HG03432 (cell line): ENCODE measurements around the gene HIPK1.
"Not testable (repeated sequence)": the region's sequence is repeated elsewhere in the genome, so short reads cannot be mapped to it uniquely, and the experiment has no call there.

Source experiments
- ATAC-seq: cut with Tn5 transposase; IDR thresholded peaks from one replicate; pipeline ENCODE4 v1.9.1; 2021; ENCODE audit warnings: mild to moderate bottlenecking, moderate library complexity; ENCODE audit not compliant: unreplicated experiment

Gene HIPK1

GRCh38 chr1:113980110-113980509, 51.0 kb downstream of the HIPK1 start:
- no peak for ATAC-seq

- ATAC-seq, result no peak
These were observed 53.1 kb downstream of the HIPK1 start for GRCh38 chr1:113981962-113982931.

GRCh38 chr1:113982949-113983348, 53.8 kb downstream of the HIPK1 start:
- no peak for ATAC-seq

GRCh38 chr1:113983391-113983790, 54.3 kb downstream of the HIPK1 start:
- no peak for ATAC-seq

GRCh38 chr1:113983826-113984225, 54.7 kb downstream of the HIPK1 start:
- no peak for ATAC-seq

- no peak for ATAC-seq
These were observed 55.6 kb downstream of the HIPK1 start for GRCh38 chr1:113984710-113985109.

- ATAC-seq, result no peak
These were observed 57.7 kb downstream of the HIPK1 start for GRCh38 chr1:113986802-113987201.

GRCh38 chr1:113987259-113987658, 58.1 kb downstream of the HIPK1 start:
- no peak for ATAC-seq

- ATAC-seq, result no peak
These were observed 61.4 kb downstream of the HIPK1 start for GRCh38 chr1:113990530-113990929.

- ATAC-seq, result no peak
These were observed 61.8 kb downstream of the HIPK1 start for GRCh38 chr1:113990961-113991360.

GRCh38 chr1:113991467-113991997, 62.4 kb downstream of the HIPK1 start:
- ATAC-seq, result no peak

- ATAC-seq, result no peak
These were observed 63.9 kb downstream of the HIPK1 start for GRCh38 chr1:113993072-113993471.

GRCh38 chr1:113993766-113994165, 64.6 kb downstream of the HIPK1 start:
- ATAC-seq, result no peak

- ATAC-seq, result no peak
These were observed 66.3 kb downstream of the HIPK1 start for GRCh38 chr1:113995382-113995781.

- no peak for ATAC-seq
These were observed 69.2 kb downstream of the HIPK1 start for GRCh38 chr1:113998361-113998760.

GRCh38 chr1:113999233-113999632, 70.1 kb downstream of the HIPK1 start:
- no peak for ATAC-seq

- no peak for ATAC-seq
These were observed 70.7 kb downstream of the HIPK1 start for GRCh38 chr1:113999799-114000198.

GRCh38 chr1:114000406-114000805, 71.3 kb downstream of the HIPK1 start:
- ATAC-seq, result no peak

GRCh38 chr1:114002492-114003239, 73.5 kb downstream of the HIPK1 start:
- no peak for ATAC-seq

GRCh38 chr1:114003431-114003830, 74.3 kb downstream of the HIPK1 start:
- ATAC-seq, result no peak

- ATAC-seq, result not testable (repeated sequence)
These were observed 77.7 kb downstream of the HIPK1 start for GRCh38 chr1:114006825-114007224.
